ENCODE measurements around the gene LPCAT1.
"Not testable (repeated sequence)": the region's sequence is repeated elsewhere in the genome, so short reads cannot be mapped to it uniquely, and the experiment has no call there.

Gene LPCAT1

DNA sequence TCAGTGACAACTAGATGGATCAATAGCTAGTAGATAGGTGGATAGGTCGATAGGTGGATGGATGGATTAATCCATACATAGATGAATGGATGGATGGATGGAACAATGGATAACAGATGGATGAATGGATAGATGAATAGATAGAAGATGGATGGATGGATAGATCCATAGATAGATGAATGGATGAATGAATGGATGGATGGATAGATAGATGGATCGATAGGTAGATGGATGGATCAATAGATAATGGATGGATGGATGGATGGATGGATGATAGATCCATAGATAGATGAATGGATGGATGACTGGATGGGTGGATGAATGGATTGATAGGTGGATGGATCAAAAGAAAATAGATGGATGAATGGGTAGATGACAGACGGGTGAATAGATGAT is 83.7 kb downstream of the LPCAT1 start:
- DNase-seq: no peak

- DNase-seq: no peak
Observed at GRCh38 chr5:1439388-1440097, 84.2 kb downstream of the LPCAT1 start.

GRCh38 chr5:1438871-1439270 is 84.9 kb downstream of the LPCAT1 start:
- DNase-seq: no peak

DNA sequence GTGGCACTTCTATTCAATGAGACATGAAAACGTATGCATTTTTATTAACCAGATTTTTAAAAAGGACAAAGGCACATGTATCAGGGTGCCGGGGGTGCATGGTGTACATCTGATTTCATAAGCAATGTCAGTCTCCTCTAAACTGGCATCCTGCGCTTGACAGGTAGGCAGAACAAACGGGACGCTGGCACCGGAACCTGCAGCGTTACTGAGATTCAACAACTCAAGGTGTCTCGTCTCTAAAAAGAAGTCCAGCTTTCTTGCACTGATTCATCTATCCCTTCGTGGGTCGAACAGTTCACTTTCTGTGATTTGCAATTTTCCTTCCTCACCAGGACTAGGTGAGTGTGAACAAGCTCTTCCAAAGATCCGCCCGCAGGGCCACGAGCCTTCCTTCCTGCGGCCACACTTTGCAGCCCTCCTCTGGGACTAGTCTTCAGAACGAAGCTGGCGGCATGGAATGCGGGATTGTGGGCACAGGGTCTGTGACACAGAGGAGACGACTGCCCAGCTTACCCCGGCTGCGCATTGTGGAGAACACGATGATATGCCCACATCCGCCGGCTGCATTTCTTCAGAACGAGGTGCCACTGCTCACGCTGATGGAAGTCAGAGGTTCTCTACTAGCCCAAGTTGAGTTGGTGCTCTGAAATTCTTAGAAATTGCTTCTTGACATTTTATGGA is 85.7 kb downstream of the LPCAT1 start:
- no peak for DNase-seq

GRCh38 chr5:1437226-1437829 is 86.4 kb downstream of the LPCAT1 start:
- no peak for DNase-seq

- DNase-seq: no peak
Observed at GRCh38 chr5:1436681-1437080, 87.1 kb downstream of the LPCAT1 start.

DNA sequence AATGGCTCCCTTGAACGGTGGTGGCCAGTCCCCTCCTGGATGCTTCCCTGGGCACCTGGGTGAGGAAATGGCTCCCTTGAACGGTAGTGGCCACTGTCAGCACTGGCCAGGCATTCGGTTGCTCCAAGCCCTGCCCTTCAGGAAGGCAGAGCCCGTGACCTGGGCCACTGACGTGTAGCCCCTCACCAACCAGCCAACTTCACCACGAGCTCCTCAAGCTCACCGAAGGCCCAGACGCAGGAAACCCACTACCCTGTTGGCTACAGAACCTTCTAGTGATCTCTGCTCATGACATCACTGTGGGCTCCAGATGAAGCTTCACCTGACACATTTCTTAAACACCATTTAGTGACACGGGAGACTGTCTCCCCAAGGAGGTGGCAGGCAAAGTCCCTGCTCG is 87.7 kb downstream of the LPCAT1 start:
- no peak for DNase-seq

- DNase-seq: no peak
Observed at GRCh38 chr5:1435369-1435768, 88.4 kb downstream of the LPCAT1 start.

DNA sequence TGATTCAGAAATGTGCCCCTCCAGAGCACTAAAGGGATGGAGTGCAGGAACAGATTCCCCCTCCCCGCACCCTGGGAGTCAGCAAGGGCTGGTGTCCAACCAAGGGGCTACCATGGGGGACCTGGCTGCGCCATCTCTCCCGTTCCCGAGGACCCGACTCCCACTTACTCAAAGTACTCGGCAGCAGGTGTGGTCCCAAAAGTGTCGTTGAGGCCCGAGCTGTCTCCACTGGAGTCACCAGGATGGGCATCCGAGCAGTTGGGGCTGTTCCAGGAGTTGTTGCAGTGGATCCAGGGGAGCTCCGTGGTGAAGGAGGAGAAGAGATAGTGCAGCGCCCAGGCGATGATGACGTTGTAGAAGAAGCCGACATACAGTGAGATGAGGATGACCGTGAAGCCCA is 91.5 kb downstream of the LPCAT1 start:
- DNase-seq: no peak

DNA sequence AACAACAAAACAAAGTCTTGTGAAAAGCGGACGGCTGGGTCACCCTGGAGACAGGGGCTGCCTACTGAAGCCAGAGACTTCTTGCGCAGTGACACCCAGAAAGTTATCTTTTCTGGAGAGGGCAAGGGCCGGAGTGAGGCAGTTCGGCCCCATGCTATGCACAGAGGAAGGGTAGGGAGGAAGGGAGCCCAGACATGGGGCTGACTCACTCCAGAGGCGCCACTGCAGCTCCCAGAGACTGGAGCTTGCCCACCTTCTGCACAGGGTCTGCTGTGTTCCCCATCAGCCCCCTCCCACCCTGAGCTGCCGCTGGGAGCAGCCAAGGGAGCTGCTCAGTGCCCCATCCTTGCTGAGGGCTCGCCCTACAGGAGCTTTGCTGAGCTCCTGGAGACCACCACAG is 91.9 kb downstream of the LPCAT1 start:
- no peak for DNase-seq

DNA sequence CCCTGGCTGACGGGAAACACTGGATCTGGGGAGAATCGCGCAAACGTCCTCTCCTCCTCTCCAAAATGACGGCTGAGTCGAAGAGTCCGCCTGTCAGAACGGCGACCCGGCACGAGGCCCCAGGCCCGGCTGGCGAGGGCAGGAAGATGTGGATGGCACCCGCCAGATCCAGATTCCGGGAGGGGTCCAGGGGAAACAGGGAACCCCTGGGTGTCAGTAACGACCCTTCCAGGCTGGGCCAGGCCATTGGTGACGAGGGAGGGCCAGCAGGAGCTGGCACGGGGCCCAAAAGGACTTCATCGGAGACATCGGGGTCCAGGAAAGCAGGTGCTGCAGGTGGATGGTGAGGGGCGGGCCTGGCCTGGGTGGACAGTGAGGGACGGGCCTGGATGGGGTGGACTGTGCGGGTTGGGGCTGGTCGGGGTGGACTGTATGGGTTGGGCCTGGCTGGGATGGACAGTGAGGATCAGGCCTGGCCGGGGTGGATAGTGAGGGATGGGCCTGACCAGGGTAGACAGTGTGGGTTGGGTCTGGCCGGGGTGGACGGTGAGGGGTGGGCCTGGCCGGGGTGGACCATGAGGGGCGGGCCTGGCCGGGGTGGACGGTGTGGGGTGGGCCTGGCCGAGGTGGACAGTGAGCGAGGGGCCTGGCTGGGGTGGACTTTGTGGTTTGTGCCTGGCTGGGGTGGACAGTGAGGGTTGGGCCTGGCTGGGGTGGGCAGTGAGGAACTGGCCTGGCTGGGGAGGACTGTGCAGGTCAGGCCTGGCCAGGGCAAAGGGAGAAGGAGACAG is 92.5 kb downstream of the LPCAT1 start:
- no peak for DNase-seq

GRCh38 chr5:1430121-1430795 is 93.5 kb downstream of the LPCAT1 start:
- DNase-seq: no peak

DNA sequence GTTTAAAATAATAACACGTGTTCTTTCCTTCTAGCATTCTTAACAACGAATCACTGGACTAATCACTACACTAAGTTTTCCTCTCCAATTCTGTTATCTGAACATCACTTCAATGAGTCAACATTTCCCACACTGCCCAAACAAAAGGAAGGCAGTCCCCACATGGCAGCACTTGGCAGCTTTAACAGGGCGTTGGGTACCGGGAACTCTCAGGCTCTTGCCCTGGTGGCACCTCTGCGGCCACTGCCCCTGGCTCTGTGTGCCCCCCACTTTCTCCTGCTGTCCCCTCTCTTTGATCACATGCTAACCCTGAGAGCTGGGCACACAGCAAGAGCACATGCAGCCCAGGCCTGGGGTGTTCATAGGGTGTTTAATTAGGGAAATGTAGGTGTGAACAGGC is 94.3 kb downstream of the LPCAT1 start:
- no peak for DNase-seq

DNA sequence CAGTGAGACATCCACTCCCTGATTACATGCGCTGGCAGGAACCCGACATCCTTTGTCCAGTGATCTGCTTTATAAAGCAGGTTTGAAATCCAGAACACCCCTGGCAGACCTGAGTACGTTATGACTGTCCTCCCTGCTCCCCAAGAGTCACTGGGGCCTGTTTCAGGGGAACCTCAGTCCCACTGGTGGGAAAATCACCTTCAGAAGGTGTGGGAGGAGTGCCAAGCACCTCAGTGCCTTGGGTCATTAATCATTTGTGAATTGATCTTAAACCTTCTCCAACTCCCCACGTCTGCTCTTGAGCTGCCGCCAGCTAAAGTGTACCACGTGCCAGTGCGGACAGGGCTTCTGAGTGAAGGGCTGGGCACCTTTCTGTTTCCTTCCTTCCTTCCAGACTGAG is 94.7 kb downstream of the LPCAT1 start:
- DNase-seq: no peak

GRCh38 chr5:1428107-1428506 is 95.7 kb downstream of the LPCAT1 start:
- DNase-seq: no peak

DNA sequence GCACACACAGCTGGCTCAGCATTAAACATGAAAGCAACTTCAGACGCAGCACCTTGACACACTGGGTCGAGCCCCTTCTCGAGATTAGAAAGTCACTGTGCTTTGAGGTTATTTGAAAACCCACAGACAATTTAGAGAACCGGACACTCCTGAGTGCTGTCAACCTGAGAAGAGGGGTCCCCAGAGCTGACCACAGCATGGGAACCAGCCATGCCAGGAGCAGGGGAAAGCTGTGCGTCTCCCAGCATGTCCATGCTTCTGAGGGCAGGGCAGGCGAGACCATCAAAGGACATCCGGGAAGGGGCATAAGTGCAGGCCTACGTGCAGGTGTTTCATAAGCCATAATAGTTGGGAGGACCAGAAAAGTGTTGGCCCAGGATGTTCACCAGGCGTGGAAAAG is 99.0 kb downstream of the LPCAT1 start:
- no peak for DNase-seq

DNA sequence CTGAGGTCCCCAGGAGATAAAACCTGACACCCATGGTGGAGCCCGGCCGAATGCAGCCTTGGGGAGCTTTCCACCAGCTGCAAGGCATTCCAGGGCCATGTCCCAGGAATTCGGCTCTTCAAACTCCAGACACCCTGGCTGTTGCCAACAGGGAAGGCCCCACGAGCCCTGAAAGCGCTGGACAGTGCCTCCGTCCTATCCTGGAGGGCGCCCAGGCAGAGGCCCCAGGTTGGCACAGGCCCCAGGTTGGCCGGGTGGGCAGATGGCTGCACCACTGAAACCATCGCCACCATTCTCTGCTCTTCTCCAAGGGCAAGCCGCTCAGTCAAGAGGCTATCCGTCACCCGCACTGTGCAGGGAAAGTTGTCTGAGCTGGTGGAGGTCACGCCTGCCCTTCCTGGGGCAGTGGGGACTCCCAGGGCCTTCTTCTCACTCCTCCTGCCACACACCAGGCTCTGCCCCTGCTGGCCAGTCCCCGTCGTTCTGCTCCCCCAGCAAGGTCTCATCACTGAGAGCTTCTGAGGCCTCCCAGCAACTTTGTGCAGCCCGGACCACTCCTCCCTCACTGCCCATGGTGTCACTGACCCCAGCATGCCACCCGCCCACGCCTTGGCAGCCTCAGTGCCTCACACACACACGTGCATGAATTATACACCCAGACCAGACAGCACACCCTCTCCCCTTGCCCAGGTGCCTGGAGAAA is 99.7 kb downstream of the LPCAT1 start:
- DNase-seq: no peak

GRCh38 chr5:1422522-1422921 is 101.2 kb downstream of the LPCAT1 start:
- DNase-seq: not testable (repeated sequence)

GRCh38 chr5:1421521-1422341 is 102.0 kb downstream of the LPCAT1 start:
- no peak for DNase-seq

DNA sequence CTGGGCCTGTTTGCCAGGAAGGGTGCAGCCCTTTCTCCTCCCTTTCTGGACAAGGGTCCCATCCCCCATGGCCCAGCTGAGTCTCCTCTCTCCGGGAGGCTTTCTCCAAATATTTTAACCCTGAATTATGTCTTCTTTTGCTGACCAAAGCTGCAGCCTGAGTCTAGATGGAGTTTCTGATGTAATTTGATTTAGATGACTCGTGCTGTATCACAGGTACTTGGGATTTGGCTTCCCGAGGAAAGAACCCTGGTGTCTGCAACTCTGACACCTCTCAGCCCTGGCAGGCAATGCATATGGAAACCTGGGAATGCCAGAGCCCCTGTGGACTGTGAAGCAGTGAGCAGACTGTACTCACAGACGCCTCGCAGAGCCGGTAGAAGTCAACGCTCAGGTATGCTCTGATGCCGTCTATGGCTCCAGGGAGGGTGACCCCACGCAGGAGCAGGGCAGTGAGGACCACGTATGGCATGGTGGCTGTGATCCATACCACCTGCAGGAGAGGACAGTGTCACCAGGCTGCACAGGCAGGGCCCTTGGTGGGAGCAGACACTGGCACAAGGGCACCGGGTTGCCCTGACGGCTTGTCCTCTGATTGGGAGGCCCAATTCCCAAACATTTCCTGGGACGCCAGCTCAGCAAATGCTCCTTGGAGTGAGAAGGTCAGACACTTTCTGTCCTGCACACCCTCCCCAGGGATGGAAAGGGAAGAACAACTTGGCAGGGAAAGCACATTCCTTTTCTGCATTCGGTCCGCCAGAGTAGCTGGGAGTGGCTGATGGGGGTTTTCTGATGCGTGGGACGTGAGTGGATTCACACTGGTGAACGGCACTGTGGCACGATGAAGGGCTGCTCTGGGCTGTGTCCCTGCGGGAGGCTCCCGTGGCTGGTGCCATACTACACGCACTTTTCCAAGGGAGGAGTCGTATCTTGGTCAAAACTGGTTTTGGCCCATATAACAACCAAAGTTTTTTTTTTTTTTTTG is 103.3 kb downstream of the LPCAT1 start:
- DNase-seq: no peak

Data from activated CD4-positive, CD25-positive, alpha-beta regulatory T cell (primary cell).